GM13976 (cell line): ENCODE results near the gene KIAA1328.
"Not testable (repeated sequence)": the region's sequence is repeated elsewhere in the genome, so short reads cannot be mapped to it uniquely, and the experiment has no call there.

Source experiments
- DNase-seq: peaks from one replicate; pipeline ENCODE4 v3.0.0; 2012; ENCODE audit warnings: low spot score
- in situ Hi-C: fragments of 300-500 bp; cut with MboI; formaldehyde crosslinking; loops from one replicate; pipeline ENCODE4 v1.12.0; 2022; ENCODE audit warnings: low sequenced_read_pairs, mixed read lengths, inconsistent platforms; ENCODE audit not compliant: unreplicated experiment
- TF ChIP-seq, protein P1 (sequence below): IDR thresholded peaks from 2 replicates; pipeline ENCODE4 v1.5.1; 2012; ENCODE audit warnings: borderline replicate concordance, mild to moderate bottlenecking; ENCODE audit not compliant: insufficient read depth; ENCODE audit errors: extremely low read depth, missing control alignments, control extremely low read depth

Gene KIAA1328

DNA sequence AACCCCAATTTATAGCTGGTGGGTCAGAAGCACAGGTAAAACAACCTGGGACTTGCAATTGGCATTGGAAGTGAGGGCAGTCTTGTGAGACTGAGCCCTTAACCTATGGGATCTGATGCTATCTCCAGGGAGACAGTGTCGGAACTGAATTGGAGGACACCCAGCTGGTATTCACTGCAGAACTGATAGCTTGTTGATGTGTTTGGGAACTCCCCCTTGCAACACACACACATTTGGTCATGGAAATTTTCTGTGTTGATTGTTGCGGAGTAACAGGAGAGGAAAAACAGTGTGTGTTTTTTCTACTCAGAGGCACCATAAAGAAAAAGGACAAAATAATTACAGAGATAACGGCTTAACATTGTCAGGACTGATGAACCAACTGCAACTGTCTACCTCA lies 16.2 kb upstream of the KIAA1328 start:
- no peak for DNase-seq
- TF ChIP-seq, protein P1, sequence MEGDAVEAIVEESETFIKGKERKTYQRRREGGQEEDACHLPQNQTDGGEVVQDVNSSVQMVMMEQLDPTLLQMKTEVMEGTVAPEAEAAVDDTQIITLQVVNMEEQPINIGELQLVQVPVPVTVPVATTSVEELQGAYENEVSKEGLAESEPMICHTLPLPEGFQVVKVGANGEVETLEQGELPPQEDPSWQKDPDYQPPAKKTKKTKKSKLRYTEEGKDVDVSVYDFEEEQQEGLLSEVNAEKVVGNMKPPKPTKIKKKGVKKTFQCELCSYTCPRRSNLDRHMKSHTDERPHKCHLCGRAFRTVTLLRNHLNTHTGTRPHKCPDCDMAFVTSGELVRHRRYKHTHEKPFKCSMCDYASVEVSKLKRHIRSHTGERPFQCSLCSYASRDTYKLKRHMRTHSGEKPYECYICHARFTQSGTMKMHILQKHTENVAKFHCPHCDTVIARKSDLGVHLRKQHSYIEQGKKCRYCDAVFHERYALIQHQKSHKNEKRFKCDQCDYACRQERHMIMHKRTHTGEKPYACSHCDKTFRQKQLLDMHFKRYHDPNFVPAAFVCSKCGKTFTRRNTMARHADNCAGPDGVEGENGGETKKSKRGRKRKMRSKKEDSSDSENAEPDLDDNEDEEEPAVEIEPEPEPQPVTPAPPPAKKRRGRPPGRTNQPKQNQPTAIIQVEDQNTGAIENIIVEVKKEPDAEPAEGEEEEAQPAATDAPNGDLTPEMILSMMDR, result no peak
- in situ Hi-C loops, result loop anchor here (25.0 kb wide), 1 partner anchor 725 kb away; no protein-coding TSS in a partner anchor

DNA sequence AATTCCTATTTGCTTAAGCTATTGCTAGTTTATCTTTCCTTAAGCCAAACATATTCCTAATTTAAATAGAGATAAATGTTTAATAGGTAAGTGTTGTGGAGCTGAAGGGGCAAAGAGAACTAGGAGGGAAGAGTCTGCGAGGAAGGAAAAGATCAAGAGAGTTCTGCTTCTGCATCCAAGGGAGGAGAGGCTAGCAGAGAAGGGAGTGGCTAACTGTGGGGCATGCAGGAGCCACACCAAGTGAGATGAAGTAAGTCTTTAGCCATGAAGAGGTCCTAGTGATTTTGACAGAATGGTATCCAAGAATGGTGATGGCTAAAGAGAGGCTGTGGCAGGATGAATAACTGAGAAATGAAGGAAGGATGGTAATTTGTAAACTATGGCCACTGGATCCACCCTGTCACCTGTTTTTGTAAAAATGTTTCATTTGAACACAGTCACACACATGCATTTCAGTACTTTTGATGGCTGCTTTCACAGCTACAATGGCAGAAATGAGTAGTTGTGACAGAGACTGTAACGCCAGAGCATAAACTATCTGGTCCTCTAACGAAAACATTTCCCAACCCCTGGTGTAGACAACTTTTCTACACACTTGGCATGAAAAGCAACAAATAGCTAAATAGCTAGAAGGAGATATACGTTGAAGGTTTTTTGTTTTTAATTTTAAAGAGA lies 15.7 kb upstream of the KIAA1328 start:
- in situ Hi-C loops, result loop anchor here (25.0 kb wide), 1 partner anchor 726 kb away; no protein-coding TSS in a partner anchor
- TF ChIP-seq, protein P1, result no peak
- no peak for DNase-seq

DNA sequence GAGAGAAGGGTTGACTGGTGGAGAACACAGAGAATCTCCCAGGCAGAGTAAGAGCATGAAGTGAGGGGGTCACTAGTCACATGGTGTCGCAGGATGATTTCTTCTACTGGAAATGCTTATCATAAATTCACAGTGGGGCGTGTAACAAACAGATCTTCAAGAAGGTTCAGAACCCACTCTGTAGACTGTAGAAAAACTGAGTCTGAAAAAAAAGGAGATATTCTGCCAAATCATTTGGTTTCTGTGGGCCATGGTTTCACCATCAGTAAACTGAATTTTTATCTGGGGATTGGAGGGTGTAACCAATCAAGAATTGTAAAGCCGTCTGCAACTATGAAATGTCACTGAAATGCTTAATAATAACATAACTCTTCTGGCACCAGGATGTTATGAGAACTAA lies 15.1 kb upstream of the KIAA1328 start:
- TF ChIP-seq, protein P1, result no peak
- in situ Hi-C loops, result loop anchor here (25.0 kb wide), 1 partner anchor 727 kb away; no protein-coding TSS in a partner anchor
- DNase-seq, result no peak

DNA sequence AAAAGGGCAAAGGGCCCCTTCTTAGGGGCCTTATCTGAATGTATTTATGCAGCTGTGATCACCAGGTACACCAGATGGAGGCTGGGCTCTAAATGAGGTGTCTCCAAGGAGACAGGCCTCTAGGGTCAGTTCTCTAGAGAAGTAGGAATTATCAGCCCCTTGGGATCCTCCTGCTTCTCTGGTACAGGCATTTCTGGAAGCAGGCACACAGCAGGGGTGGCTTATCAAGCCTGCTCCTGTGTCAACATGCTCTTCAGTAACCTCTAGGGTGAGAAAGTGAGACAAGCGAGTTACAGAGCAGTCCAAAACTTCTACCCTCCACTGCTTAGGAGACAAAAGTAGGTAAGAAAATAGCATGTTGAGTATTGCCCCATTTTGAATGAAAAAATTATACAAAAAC lies 13.9 kb upstream of the KIAA1328 start:
- TF ChIP-seq, protein P1, result no peak
- DNase-seq, result no peak
- in situ Hi-C loops, result loop anchor here (25.0 kb wide), 1 partner anchor 728 kb away; no protein-coding TSS in a partner anchor

DNA sequence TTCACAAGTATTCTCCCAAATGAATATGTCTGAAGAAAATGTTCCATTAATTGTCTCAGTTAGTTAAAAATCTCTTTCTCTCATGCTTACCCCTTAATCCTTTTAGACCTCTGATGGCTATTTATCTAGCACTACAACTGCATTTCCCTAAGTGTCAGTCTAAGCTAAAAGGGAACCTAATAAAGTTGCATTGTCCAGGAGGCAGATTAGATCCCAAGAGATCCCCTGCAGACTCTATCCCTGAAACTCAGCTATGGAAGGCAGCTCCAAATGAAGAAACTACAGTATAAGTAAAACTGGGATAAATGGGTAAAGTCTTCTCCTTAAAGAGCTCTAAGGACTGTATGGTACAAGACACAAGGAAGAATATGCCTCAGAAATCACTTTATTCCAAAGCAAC lies 12.8 kb upstream of the KIAA1328 start:
- in situ Hi-C loops, result loop anchor here (25.0 kb wide), 1 partner anchor 729 kb away; no protein-coding TSS in a partner anchor
- DNase-seq, result not testable (repeated sequence)

DNA sequence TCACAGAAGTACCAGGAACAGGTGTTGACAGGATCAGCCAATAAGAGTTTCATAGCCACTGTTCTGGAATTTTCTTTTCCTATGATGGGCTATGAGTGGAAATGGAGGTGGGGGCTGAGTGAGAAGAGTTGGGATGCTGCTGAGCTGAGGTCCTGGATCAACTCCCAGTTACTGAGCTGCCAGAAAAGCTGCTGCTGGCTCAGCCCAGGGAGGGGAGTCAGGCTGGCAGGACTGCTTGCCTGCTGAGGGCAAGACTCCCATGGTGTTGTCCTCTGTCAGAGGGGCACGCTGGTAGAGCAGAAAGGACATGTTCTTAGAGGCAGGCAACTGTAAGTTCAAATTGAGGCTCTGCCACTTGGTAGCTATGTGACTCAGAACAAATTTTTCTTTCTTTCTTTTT lies 11.9 kb upstream of the KIAA1328 start:
- in situ Hi-C loops, result loop anchor here (25.0 kb wide), 1 partner anchor 730 kb away; no protein-coding TSS in a partner anchor
- no peak for DNase-seq
- TF ChIP-seq, protein P1, result no peak

DNA sequence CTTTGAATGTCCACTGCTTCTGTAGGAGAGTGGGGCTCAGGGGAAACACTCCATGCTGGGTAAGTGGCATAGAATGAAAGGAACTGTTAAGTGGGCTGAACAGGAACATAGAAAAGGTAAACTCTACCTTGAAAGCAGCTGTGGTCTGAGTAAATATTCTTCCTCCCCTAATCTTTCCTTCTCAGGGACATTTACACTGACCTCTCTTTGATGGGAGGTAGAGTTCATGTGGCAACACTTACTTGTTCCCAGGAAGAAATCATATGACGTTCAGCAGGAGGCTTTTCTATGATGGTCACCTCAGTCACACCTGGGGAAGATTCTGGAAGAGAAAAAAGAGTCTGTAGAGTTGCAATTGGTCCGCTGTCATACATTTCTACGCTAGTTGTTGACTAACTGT lies 10.3 kb upstream of the KIAA1328 start:
- DNase-seq, result no peak
- in situ Hi-C loops, result loop anchor here (25.0 kb wide), 1 partner anchor 731 kb away; no protein-coding TSS in a partner anchor
- TF ChIP-seq, protein P1, result no peak
